ENCODE measurements around the gene UMOD.
A peak's percentile ranks its signal among the peaks of the same experiment; 100 is the strongest.

UMOD gene

DNA sequence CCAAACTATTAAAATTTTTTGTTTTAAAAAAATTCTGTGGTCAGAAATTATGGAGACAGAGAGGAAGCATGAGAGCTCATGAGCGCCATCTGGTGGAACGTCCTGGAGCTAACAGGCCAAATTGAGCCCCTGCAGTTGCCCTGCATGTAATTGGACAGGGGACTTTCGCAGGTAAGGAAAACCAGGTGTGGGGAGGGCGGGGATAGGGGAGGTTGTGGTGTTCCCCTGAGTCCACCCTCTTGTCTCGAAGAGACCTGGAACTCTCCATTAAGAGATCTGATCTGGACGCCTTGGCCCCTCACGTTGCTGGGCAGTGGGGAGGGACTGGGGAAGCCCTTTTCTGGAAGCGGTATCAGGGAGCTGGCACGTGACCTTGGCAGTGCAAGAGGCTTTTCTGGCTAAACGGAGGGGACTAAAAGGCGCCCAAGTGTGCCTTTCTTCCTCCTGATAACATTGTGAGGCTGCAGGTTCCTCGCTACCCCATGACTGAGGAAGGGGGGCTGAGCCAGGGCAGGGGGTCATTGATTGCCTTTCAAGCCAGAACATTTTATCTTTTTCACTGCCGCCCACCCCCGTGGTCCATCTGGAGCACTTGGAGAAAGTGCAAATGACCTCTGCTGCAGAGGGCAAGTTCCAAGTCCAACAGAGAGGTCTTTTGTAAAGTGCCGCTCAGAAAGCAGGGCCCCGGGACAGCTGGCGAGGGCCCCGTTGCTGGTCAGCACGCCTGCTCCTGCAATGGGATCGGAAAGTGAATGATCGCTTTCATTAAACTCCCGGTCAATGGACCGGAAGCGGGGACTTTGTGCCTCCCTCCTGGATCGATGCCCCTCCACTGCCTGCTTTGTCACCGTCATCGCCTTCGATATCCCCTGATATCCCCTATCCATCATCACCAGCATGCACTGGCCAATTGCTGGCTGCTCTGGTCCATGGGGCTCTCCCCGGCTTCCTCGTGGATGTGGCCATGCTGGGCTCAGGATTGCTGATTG is 33.6 kb upstream of the UMOD start:
- Histone ChIP-seq H4K20me1 (ENCODE audit: insufficient read depth, low read length) (no peaks in the 10 kb centered on the region), H3K36me3 (ENCODE audit: insufficient read depth, low read length) (no peaks in the 10 kb centered on the region), H3K27ac (ENCODE audit: low read length) (no peak overlapping the region), H3K4me2 (ENCODE audit: insufficient read depth, low read length) (no peak overlapping the region), H3K4me3 (ENCODE audit: low read depth in 1 of 2, low read length in 2 of 2) (no peak overlapping the region), H3K4me1 (ENCODE audit: insufficient read depth, low read length) (no peaks in the 10 kb centered on the region), H2AFZ (ENCODE audit: low read depth, low read length) (no peak overlapping the region), H3K79me2 (ENCODE audit: insufficient read depth, low read length) (no peaks in the 10 kb centered on the region), H3K9ac (ENCODE audit: low read depth, low read length) (no peak overlapping the region), H3K9me3 (ENCODE audit: insufficient read depth, low read length, severe bottlenecking) (no peaks in the 10 kb centered on the region), H3K27me3 (ENCODE audit: insufficient read depth, low read length, poor library complexity) (no peaks in the 10 kb centered on the region)
- ATAC-seq (ENCODE audit: insufficient read depth, low read depth) = no peak
- TF ChIP-seq, protein P1, sequence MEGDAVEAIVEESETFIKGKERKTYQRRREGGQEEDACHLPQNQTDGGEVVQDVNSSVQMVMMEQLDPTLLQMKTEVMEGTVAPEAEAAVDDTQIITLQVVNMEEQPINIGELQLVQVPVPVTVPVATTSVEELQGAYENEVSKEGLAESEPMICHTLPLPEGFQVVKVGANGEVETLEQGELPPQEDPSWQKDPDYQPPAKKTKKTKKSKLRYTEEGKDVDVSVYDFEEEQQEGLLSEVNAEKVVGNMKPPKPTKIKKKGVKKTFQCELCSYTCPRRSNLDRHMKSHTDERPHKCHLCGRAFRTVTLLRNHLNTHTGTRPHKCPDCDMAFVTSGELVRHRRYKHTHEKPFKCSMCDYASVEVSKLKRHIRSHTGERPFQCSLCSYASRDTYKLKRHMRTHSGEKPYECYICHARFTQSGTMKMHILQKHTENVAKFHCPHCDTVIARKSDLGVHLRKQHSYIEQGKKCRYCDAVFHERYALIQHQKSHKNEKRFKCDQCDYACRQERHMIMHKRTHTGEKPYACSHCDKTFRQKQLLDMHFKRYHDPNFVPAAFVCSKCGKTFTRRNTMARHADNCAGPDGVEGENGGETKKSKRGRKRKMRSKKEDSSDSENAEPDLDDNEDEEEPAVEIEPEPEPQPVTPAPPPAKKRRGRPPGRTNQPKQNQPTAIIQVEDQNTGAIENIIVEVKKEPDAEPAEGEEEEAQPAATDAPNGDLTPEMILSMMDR (IDR thresholded peaks at IDR 0.05; ENCODE audit: borderline replicate concordance, extremely low read depth, low read length, poor library complexity, severe bottlenecking) = peak; percentile 83
- TF ChIP-seq EZH2 (IDR thresholded peaks at IDR 0.05; ENCODE audit: borderline replicate concordance, low read depth, low read length, severe bottlenecking) = no peak
- peak; percentile 54 for DNase-seq

DNA sequence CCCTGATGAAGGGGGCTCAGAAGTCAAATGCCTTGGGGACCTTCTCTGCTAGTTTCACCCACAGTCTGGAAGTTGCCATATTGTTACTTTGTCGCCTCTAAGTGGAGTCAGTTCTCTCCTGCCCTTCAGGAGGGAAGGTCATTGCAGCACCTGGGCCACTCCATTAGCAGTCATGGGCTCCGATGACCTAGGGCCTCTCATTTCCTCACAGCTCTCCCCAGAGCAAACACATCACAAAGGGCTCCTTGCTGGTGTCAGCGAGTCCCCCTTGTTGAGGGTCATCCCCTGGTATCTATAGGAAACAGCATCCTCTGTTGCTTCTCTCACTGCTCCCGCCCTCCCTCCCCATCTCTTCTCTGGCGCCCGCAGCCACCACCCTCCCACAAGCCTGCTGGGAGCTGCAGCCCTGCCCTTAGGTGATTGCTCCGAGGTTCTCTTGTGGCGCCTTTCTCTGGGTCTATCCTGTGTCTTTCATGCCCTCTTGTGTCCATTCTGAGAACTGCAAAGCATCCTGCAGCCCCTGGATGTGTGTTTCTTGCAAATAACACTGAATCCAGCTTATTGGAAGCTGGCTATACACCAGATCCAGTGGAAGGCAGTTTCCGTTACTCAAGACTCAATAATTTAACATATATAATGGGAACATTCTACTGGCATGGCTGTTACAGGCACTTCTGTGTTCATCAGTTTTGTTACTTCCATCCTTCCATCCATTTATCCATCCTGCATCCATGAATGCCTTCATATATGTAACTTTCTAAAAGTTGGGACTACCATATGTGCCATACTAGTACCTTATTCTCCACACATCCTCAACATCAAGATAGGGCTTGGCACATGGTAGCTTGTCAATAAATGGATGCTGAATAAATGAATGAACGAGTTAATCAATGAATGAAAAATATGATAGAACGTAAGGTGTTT is 30.9 kb upstream of the UMOD start:
- TF ChIP-seq, protein P1 (IDR thresholded peaks at IDR 0.05; ENCODE audit: borderline replicate concordance, extremely low read depth, low read length, poor library complexity, severe bottlenecking) = peak; percentile 88
- no peak for TF ChIP-seq EZH2 (IDR thresholded peaks at IDR 0.05; ENCODE audit: borderline replicate concordance, low read depth, low read length, severe bottlenecking)
- Histone ChIP-seq H4K20me1 (ENCODE audit: insufficient read depth, low read length) (no peaks in the 10 kb centered on the region), H3K9ac (ENCODE audit: low read depth, low read length) (no peak overlapping the region), H3K36me3 (ENCODE audit: insufficient read depth, low read length) (no peaks in the 10 kb centered on the region), H3K27ac (ENCODE audit: low read length) (no peak overlapping the region), H2AFZ (ENCODE audit: low read depth, low read length) (no peak overlapping the region), H3K4me2 (ENCODE audit: insufficient read depth, low read length) (no peak overlapping the region), H3K4me1 (ENCODE audit: insufficient read depth, low read length) (no peaks in the 10 kb centered on the region), H3K4me3 (ENCODE audit: low read depth in 1 of 2, low read length in 2 of 2) (no peak overlapping the region), H3K79me2 (ENCODE audit: insufficient read depth, low read length) (no peaks in the 10 kb centered on the region), H3K9me3 (ENCODE audit: insufficient read depth, low read length, severe bottlenecking) (no peaks in the 10 kb centered on the region), H3K27me3 (ENCODE audit: insufficient read depth, low read length, poor library complexity) (peaks cover 3% of the 10 kb centered on the region)
- DNase-seq = peak; percentile 65
- ATAC-seq (ENCODE audit: insufficient read depth, low read depth) = peak; percentile 92

DNA sequence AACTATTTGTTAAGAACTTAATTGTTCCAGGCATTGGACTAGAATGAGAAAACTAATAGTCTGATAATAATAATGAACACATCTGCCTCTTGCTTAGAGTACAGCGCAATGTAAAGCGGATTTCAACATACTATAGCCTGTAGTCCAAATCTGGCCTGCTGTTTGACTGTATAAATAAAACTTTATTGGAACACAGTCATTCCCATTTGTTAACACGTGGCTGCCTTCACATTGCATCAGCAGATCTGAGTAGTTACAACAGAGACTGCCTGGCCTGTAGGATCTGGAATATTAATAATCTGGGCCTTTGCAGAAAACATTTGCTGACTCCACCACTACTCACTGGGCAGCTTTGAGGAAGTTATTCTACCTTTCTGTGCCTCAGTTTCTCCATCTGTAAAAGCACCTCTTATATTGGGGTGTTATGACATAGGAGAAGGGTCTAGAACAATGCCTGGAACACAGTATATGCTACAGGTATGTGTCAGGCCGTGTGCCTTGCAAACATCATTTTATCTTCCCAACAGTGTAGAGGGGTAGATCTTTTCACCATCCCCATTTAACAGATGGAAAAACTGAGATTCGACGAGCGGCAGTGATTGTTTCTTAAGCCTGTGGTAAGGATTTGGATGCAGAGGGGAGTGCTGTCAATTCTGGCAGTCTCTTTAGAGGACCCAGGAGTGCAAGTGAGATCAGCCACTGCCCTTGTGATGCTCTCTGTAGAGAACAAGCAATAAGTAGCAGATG is 29.9 kb upstream of the UMOD start:
- no peak for DNase-seq
- no peaks in the 10 kb centered on the region for H3K79me2 ChIP-seq (ENCODE audit: insufficient read depth, low read length)
- peaks cover 3% of the 10 kb centered on the region for H3K27me3 ChIP-seq (ENCODE audit: insufficient read depth, low read length, poor library complexity)
- no peaks in the 10 kb centered on the region for H3K4me1 ChIP-seq (ENCODE audit: insufficient read depth, low read length)
- H2AFZ ChIP-seq (ENCODE audit: low read depth, low read length) = no peak overlapping the region
- ATAC-seq (ENCODE audit: insufficient read depth, low read depth) = no peak
- no peak overlapping the region for H3K4me2 ChIP-seq (ENCODE audit: insufficient read depth, low read length)
- no peaks in the 10 kb centered on the region for H3K36me3 ChIP-seq (ENCODE audit: insufficient read depth, low read length)
- TF ChIP-seq, protein P1 (IDR thresholded peaks at IDR 0.05; ENCODE audit: borderline replicate concordance, extremely low read depth, low read length, poor library complexity, severe bottlenecking) = no peak
- no peak for TF ChIP-seq EZH2 (IDR thresholded peaks at IDR 0.05; ENCODE audit: borderline replicate concordance, low read depth, low read length, severe bottlenecking)
- H3K9ac ChIP-seq (ENCODE audit: low read depth, low read length) = no peak overlapping the region
- H3K4me3 ChIP-seq (ENCODE audit: low read depth in 1 of 2, low read length in 2 of 2) = no peak overlapping the region
- H4K20me1 ChIP-seq (ENCODE audit: insufficient read depth, low read length) = no peaks in the 10 kb centered on the region
- H3K27ac ChIP-seq (ENCODE audit: low read length) = no peak overlapping the region
- no peaks in the 10 kb centered on the region for H3K9me3 ChIP-seq (ENCODE audit: insufficient read depth, low read length, severe bottlenecking)
